Gastroesophageal sphincter (tissue), 4 donors: ENCODE results near the gene MAU2. TPM values are rescaled to one million over a fixed set of nuclear protein-coding genes. Genes with fewer than 3 reads are reported as not detected.

Source experiments
- ATAC-seq: fragments of 150-250 bp; one replicate; pipeline ENCODE4 v1.9.1; 2016; ENCODE audit warnings: mild to moderate bottlenecking, moderate library complexity
- H3K27ac ChIP-seq, 4 donors: fragments of 200-600 bp; sonication (generic) in 3 of 4; 1 replicate in 3 of 4; 2 replicates in 1 of 4; pipeline ENCODE4 v1.5.1; 2016 to 2019
- H3K27me3 ChIP-seq: fragments of 200-600 bp; sonication (generic); one replicate; pipeline ENCODE4 v1.5.1; 2019
- H3K36me3 ChIP-seq, 2 donors: fragments of 200-600 bp; sonication (generic); one replicate each; pipeline ENCODE4 v1.5.1; 2019; ENCODE audit warnings: control low read depth in 1 of 2
- H3K4me1 ChIP-seq, 3 donors: fragments of 200-600 bp; sonication (generic); 1 replicate in 2 of 3; 2 replicates in 1 of 3; pipeline ENCODE4 v1.5.1; 2016 to 2019; ENCODE audit warnings: control low read depth in 2 of 3
- H3K4me3 ChIP-seq, 2 donors: fragments of 200-600 bp; sonication (generic); one replicate each; pipeline ENCODE4 v1.5.1; 2019; ENCODE audit warnings: mild to moderate bottlenecking in 1 of 2, moderate library complexity in 1 of 2
- H3K9me3 ChIP-seq, 3 donors: fragments of 200-600 bp; sonication (generic); one replicate each; pipeline ENCODE4 v1.5.1; 2017 to 2019; ENCODE audit warnings: control low read depth in 2 of 3
- EP300 ChIP-seq: sonication (generic); formaldehyde crosslinking; IDR thresholded peaks from one replicate; pipeline ENCODE4 v1.6.1; 2017; ENCODE audit warnings: antibody characterized with exemption, mild to moderate bottlenecking
- POLR2A ChIP-seq, 2 donors: fragments of 450-650 bp; IDR thresholded peaks; one replicate each; pipeline ENCODE4 v1.6.1; 2017; ENCODE audit warnings: antibody characterized with exemption in 2 of 2, mild to moderate bottlenecking in 2 of 2, moderate library complexity in 1 of 2
- POLR2AphosphoS5 ChIP-seq: sonication (generic); formaldehyde crosslinking; IDR thresholded peaks from one replicate; pipeline ENCODE4 v1.6.1; 2017; ENCODE audit warnings: antibody characterized with exemption
- WGBS, 2 donors: methylation state at CpG; one replicate each; pipeline ENCODE4 v1.1.5; 2018; ENCODE audit warnings: low coverage in 1 of 2; 5-methylcytosine and 5-hydroxymethylcytosine counted together
- total RNA-seq, 4 donors: library from RNA; depleted of rRNA; stranded (reverse); fragments of >200 nt; gene quantifications; one replicate each; pipeline ENCODE4 v1.1.0, GENCODE V29; 2016
- TF ChIP-seq, protein P1 (sequence below), 4 experiments: fragments of 200-600 bp in 2 of 4; fragments of 450-650 bp in 2 of 4; sonication (generic) in 1 of 4; IDR thresholded peaks; one replicate each; pipeline ENCODE4 v1.5.1; 2017 to 2019; ENCODE audit warnings: antibody characterized with exemption in 4 of 4, mild to moderate bottlenecking in 2 of 4, moderate library complexity in 2 of 4

Gene MAU2
- total RNA-seq, 4 donors from 2014 or later, result 17.9 to 46.5 (median 39.0) TPM

DNA sequence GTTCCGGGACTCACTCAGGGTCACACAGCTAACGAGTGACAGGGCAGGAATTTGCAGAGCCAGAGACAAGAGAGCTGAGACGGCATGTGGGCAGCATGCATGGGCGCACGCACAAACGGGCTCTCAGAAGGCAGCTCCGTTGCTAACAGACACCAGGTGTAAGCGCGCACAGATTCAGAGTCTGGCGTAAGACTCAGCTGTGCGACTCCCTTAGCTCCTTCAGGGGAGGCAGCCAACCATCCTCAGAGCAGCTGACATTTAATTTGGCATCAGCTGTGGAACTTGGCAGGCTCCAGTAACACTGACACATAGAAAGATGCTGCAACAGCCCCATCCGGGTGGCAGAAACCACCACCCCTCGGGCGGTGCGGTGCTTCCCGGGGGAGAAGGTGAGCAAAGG lies 40.1 kb upstream of the MAU2 start:
- no peaks in the 10 kb centered on the region for H3K4me1 ChIP-seq
- no CpG with 5 or more reads among the region's 16 CpGs for WGBS, 2 donors
- H3K36me3 ChIP-seq, result peaks cover 0 to 100% of the 10 kb centered on the region in 2 donors
- no peaks in the 10 kb centered on the region for H3K27me3 ChIP-seq
- no peak overlapping the region for H3K4me3 ChIP-seq
- H3K9me3 ChIP-seq, result no peaks in the 10 kb centered on the region
- no peak for ATAC-seq
- H3K27ac ChIP-seq, result no peak overlapping the region
- no peak for TF ChIP-seq EP300

DNA sequence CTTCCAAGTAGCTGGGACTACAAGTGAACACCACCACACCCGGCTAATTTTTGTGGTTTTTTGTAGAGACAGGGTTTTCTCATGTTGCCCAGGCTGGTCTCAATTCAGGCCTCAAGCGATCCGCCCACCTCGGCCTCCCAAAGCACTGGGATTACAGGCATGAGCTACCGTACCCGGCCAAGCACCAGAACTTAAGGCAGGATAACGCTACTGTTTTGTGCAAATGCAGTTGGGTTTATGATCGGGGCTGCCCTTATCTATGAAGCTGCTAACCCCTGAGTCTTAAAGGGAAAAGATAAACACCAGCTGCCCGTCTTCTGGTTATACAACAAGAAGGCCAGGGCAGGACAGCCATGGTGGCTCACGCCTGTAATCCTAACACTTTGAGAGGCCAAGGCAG lies 34.9 kb upstream of the MAU2 start:
- H3K4me1 ChIP-seq, result no peaks in the 10 kb centered on the region
- TF ChIP-seq POLR2A (IDR thresholded peaks at IDR 0.05), result no peak
- TF ChIP-seq, protein P1, sequence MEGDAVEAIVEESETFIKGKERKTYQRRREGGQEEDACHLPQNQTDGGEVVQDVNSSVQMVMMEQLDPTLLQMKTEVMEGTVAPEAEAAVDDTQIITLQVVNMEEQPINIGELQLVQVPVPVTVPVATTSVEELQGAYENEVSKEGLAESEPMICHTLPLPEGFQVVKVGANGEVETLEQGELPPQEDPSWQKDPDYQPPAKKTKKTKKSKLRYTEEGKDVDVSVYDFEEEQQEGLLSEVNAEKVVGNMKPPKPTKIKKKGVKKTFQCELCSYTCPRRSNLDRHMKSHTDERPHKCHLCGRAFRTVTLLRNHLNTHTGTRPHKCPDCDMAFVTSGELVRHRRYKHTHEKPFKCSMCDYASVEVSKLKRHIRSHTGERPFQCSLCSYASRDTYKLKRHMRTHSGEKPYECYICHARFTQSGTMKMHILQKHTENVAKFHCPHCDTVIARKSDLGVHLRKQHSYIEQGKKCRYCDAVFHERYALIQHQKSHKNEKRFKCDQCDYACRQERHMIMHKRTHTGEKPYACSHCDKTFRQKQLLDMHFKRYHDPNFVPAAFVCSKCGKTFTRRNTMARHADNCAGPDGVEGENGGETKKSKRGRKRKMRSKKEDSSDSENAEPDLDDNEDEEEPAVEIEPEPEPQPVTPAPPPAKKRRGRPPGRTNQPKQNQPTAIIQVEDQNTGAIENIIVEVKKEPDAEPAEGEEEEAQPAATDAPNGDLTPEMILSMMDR (IDR thresholded peaks at IDR 0.05), result no peak
- no peak for TF ChIP-seq POLR2AphosphoS5
- TF ChIP-seq EP300, result no peak
- H3K27me3 ChIP-seq, result no peaks in the 10 kb centered on the region
- ATAC-seq, result no peak
- no peaks in the 10 kb centered on the region for H3K9me3 ChIP-seq
- H3K4me3 ChIP-seq, result no peak overlapping the region
- H3K36me3 ChIP-seq, result peaks cover 0 to 100% of the 10 kb centered on the region in 2 donors
- no peak overlapping the region for H3K27ac ChIP-seq
- 90% methylated on average over 4 of the region's 10 CpGs; no CpG with 5 or more reads in 1 of the 2 donors for WGBS, 2 donors

DNA sequence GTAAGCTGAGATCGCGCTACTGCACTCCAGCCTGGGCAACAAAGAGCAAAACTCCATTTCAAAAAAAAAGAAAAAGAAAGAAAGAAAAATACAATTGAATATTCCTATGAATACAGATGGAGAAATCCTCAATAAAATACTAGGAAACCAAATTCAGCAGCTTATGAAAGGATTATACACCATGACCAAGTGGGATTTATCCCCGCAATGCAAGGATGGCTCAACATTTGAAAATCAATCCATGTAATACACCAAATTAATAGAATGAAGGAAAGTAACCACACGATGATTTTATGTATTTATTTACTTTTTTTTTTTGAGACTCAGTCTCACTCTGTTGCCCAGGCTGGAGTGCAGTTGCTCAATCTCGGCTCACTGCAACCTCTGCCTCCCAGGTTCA lies 28.0 kb upstream of the MAU2 start:
- Histone ChIP-seq H3K36me3 (peaks cover 0 to 96% of the 10 kb centered on the region in 2 donors), H3K27me3 (no peaks in the 10 kb centered on the region), H3K4me3 (no peak overlapping the region), H3K9me3 (peaks cover 0 to 9% (median 0%) of the 10 kb centered on the region in 3 donors), H3K27ac (no peak overlapping the region), H3K4me1 (no peaks in the 10 kb centered on the region)
- ATAC-seq, result no peak
- WGBS, 2 donors, result 98 to 100% methylated on average over 5 of the region's 5 CpGs
- no peak for TF ChIP-seq POLR2A (IDR thresholded peaks at IDR 0.05)
- TF ChIP-seq, protein P1 (IDR thresholded peaks at IDR 0.05), result no peak
- TF ChIP-seq POLR2AphosphoS5, result no peak
- no peak for TF ChIP-seq EP300

DNA sequence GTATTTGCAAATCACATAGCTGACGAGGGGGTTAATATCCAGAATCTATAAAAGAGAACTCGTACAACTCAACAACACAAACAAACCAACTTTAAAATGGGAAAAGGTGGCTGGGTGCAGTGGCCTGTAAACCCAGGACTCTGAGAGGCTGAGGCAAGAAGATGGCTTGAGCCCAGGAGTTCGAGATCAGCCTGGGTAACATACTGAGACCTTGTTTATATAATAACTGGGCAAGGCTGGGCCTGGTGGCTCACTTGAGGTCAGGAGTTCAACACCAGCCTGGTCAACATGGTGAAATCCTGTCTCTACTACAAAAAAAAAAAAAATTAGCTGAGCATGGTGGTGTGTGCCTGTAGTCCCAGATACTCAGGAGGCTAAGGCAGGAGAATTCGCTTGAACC lies 25.7 kb upstream of the MAU2 start:
- Histone ChIP-seq H3K9me3 (peaks cover 0 to 9% (median 0%) of the 10 kb centered on the region in 3 donors), H3K27ac (no peak overlapping the region), H3K4me3 (no peak overlapping the region), H3K27me3 (no peaks in the 10 kb centered on the region), H3K36me3 (peaks cover 0 to 83% of the 10 kb centered on the region in 2 donors), H3K4me1 (no peaks in the 10 kb centered on the region)
- TF ChIP-seq POLR2A (IDR thresholded peaks at IDR 0.05) (no peak), EP300 (no peak), POLR2AphosphoS5 (no peak)
- TF ChIP-seq, protein P1 (IDR thresholded peaks at IDR 0.05), result no peak
- 81 to 88% methylated on average over 4 of the region's 4 CpGs for WGBS, 2 donors
- no peak for ATAC-seq

DNA sequence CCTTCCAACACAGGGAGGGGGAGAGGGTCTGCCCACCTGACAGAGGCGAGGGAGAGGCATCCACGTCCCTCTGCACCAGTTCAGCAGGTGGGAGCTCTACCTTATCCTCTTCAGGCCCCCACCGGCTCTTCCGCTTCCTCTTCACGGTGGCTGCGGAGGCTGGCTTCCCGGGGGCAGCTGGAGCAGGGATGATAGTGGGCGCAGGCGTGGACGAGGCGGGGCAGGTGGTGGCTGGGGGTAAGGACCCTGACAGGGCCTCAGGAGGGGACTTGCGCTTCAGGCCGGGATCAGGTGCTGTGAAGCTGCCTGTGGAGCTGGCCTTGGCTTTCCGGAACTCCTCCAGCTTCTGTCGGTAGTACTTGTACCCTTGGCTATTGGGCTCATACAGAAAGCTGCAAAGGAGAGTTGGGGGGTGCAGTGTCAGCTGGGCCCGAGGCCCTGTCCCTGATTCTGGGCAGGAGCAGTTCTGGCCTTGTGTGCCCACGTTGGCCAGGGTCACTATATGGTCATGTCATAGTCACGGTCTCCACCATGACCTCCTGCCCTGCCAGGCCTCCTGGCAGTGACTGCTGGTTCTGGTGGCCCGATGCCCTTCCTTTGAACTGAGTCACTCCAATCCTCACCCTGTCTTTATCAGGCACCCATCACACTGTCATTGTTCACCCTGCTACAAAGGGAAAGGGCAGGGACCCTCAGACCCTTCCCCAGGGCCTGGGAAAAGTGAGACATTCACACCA lies 23.5 kb upstream of the MAU2 start:
- H3K27ac ChIP-seq, result no peak overlapping the region
- H3K27me3 ChIP-seq, result no peaks in the 10 kb centered on the region
- H3K4me1 ChIP-seq, result no peaks in the 10 kb centered on the region
- WGBS, 2 donors, result 82 to 100% methylated on average over 2 to 4 of the region's 19 CpGs
- no peak for ATAC-seq
- H3K36me3 ChIP-seq, result peaks cover 0 to 85% of the 10 kb centered on the region in 2 donors
- TF ChIP-seq POLR2AphosphoS5 (no peak), EP300 (no peak), POLR2A (IDR thresholded peaks at IDR 0.05) (no peak)
- TF ChIP-seq, protein P1 (IDR thresholded peaks at IDR 0.05), result no peak
- no peak overlapping the region for H3K4me3 ChIP-seq
- H3K9me3 ChIP-seq, result peaks cover 0 to 9% (median 0%) of the 10 kb centered on the region in 3 donors
